Spleen (tissue), 11 donors: ENCODE measurements around the gene INHBE. TPM values are rescaled to one million over a fixed set of nuclear protein-coding genes. Genes with fewer than 3 reads are reported as not detected.

Experiments
- DNase-seq: peaks from one replicate; pipeline ENCODE4 v3.0.0-alpha.2; 2020
- H3K27ac ChIP-seq, 8 donors: fragments of 200-600 bp; sonication (generic) in 7 of 8; 1 replicate in 4 of 8; 2 replicates in 4 of 8; pipeline versions ENCODE4 v1.5.0 to v1.8.0; 2016 to 2021; ENCODE audit warnings: inconsistent platforms in 4 of 8, mild to moderate bottlenecking in 4 of 8, moderate library complexity in 1 of 8
- H3K27me3 ChIP-seq, 7 donors: fragments of 200-600 bp; sonication (generic) in 6 of 7; replicated peaks in 1 of 7; 1 replicate in 4 of 7; 2 replicates in 3 of 7; pipeline versions ENCODE4 v1.5.0 to v1.8.0; 2016 to 2021; ENCODE audit warnings: inconsistent platforms in 3 of 7, mild to moderate bottlenecking in 1 of 7
- H3K36me3 ChIP-seq, 6 donors: fragments of 200-600 bp; sonication (generic) in 5 of 6; 1 replicate in 4 of 6; 2 replicates in 2 of 6; pipeline versions ENCODE4 v1.5.0 to v1.8.0; 2016 to 2021; ENCODE audit warnings: inconsistent platforms in 2 of 6
- H3K4me1 ChIP-seq, 6 donors: fragments of 200-600 bp; sonication (generic) in 5 of 6; 1 replicate in 3 of 6; 2 replicates in 3 of 6; pipeline versions ENCODE4 v1.5.0 to v1.8.0; 2016 to 2021; ENCODE audit warnings: inconsistent platforms in 3 of 6
- H3K4me3 ChIP-seq, 8 donors: fragments of 200-600 bp; sonication (generic) in 7 of 8; 1 replicate in 4 of 8; 2 replicates in 4 of 8; pipeline versions ENCODE4 v1.5.0 to v1.8.0; 2016 to 2021; ENCODE audit warnings: inconsistent platforms in 4 of 8, mild to moderate bottlenecking in 4 of 8, moderate library complexity in 2 of 8
- H3K9me3 ChIP-seq, 8 donors: fragments of 200-600 bp; sonication (generic) in 7 of 8; 1 replicate in 4 of 8; 2 replicates in 4 of 8; pipeline versions ENCODE4 v1.5.0 to v1.8.0; 2016 to 2021; ENCODE audit warnings: inconsistent platforms in 4 of 8
- CTCF ChIP-seq, 11 experiments: fragments of 200-600 bp in 7 of 11; fragments of 450-650 bp in 4 of 11; sonication (generic) in 4 of 11; IDR thresholded peaks in 8 of 11; conservative IDR thresholded peaks in 3 of 11; 1 replicate in 7 of 11; 2 replicates in 4 of 11; pipeline versions ENCODE4 v1.4.0 to v1.8.0; 2016 to 2021; ENCODE audit warnings: antibody characterized with exemption in 11 of 11, inconsistent platforms in 4 of 11, mild to moderate bottlenecking in 1 of 11
- POLR2A ChIP-seq, 3 donors: fragments of 450-650 bp; IDR thresholded peaks; one replicate each; pipeline ENCODE4 v1.5.1; 2017; ENCODE audit warnings: antibody characterized with exemption in 3 of 3, mild to moderate bottlenecking in 1 of 3
- POLR2AphosphoS5 ChIP-seq, 3 donors: sonication (generic); formaldehyde crosslinking; IDR thresholded peaks; one replicate each; pipeline ENCODE4 v1.5.1; 2017; ENCODE audit warnings: antibody characterized with exemption in 3 of 3
- WGBS, 5 donors: extraction: QIAGEN DNeasy Blood & Tissue Kit in 3 of 5; methylation state at CpG; one replicate each; pipeline versions ENCODE4 v1.1.5 to v1.1.7; 2013 to 2018; 5-methylcytosine and 5-hydroxymethylcytosine counted together
- intact Hi-C: fragments of 100-400 bp; cut with DNase I; formaldehyde crosslinking; loops from one replicate; pipeline ENCODE4 v1.15.0; 2023; ENCODE audit warnings: low total_unique reads
- polyA plus RNA-seq, 3 donors: library from polyadenylated mRNA; stranded (reverse); fragments of 200-250 nt; gene quantifications; one replicate each; pipeline ENCODE4 v1.2.1, GENCODE V29; 2013
- total RNA-seq, 7 donors: library from RNA; depleted of rRNA in 3 of 7; stranded (reverse); fragments of >200 nt in 3 of 7; fragmentation: NEBNext Ultra II Directional in 4 of 7; extraction: Animal tissue kit (Norgen Biotek cat#: 25700) in 4 of 7; gene quantifications; one replicate each; pipeline versions ENCODE4 v1.1.0 to v1.2.1, GENCODE V29; 2016 to 2021
- donor health status: healthy with polysubstance abuse.
- donor health status: DM: no; HTN: no; CAD: no; lungs with moderate emphysema.
- donor health status: DM: no; HTN: no; CAD: no.
- donor health status: Bipolar disorder and iron deficiency.
- donor health status: healthy.
- donor health status: DM: no; HTN: no; CAD: no.
- donor health status: DM: yes; HTN: yes; CAD: no.

The INHBE gene
- total and polyA plus RNA-seq, 10 donors = 0.02 TPM; not detected in 9

GRCh38 chr12:57496822-57497221 lies 41.7 kb downstream of the INHBE start:
- intact Hi-C loops = no loop called here

GRCh38 chr12:57497223-57498131 lies 42.4 kb downstream of the INHBE start:
- H3K27ac ChIP-seq = no peak overlapping the region
- TF ChIP-seq CTCF (IDR thresholded peaks at IDR 0.05 in 8 of 11, conservative IDR thresholded peaks at IDR 0.05 in 3 of 11) = no peak
- no peak for TF ChIP-seq POLR2A (IDR thresholded peaks at IDR 0.05)
- TF ChIP-seq POLR2AphosphoS5 (IDR thresholded peaks at IDR 0.05) = no peak
- DNase-seq = peak; percentile 11
- intact Hi-C loops = no loop called here
- H3K27me3 ChIP-seq = no peaks in the 10 kb centered on the region
- H3K4me3 ChIP-seq = no peak overlapping the region
- no peaks in the 10 kb centered on the region for H3K9me3 ChIP-seq
- peaks cover 0 to 91% (median 67%) of the 10 kb centered on the region in 6 donors for H3K36me3 ChIP-seq
- H3K4me1 ChIP-seq = peaks cover 0 to 12% (median 0%) of the 10 kb centered on the region in 6 donors
- 86 to 94% (median 90%) methylated on average over 12 of the region's 12 CpGs for WGBS, 5 donors

More at GRCh38 chr12:57496822-57497221, 41.7 kb downstream of the INHBE start:
- Histone ChIP-seq H3K9me3 (no peaks in the 10 kb centered on the region), H3K27ac (no peak overlapping the region), H3K4me1 (peaks cover 0 to 12% (median 0%) of the 10 kb centered on the region in 6 donors), H3K4me3 (no peak overlapping the region), H3K36me3 (peaks cover 1 to 91% (median 65%) of the 10 kb centered on the region in 6 donors), H3K27me3 (no peaks in the 10 kb centered on the region)
- TF ChIP-seq POLR2A (IDR thresholded peaks at IDR 0.05) = no peak
- TF ChIP-seq POLR2AphosphoS5 (IDR thresholded peaks at IDR 0.05) = no peak
- TF ChIP-seq CTCF (IDR thresholded peaks at IDR 0.05 in 8 of 11, conservative IDR thresholded peaks at IDR 0.05 in 3 of 11) = no peak
- DNase-seq = no peak

GRCh38 chr12:57498132-57498502 lies 43.0 kb downstream of the INHBE start:
- 88 to 90% (median 89%) methylated on average over 9 of the region's 9 CpGs for WGBS, 5 donors
- peaks cover 0 to 12% (median 0%) of the 10 kb centered on the region in 6 donors for H3K4me1 ChIP-seq

GRCh38 chr12:57498571-57498970 lies 43.5 kb downstream of the INHBE start:
- Histone ChIP-seq H3K9me3 (no peaks in the 10 kb centered on the region), H3K4me3 (no peak overlapping the region), H3K4me1 (peaks cover 0 to 12% (median 0%) of the 10 kb centered on the region in 6 donors), H3K27ac (no peak overlapping the region), H3K36me3 (peaks cover 0 to 97% (median 76%) of the 10 kb centered on the region in 6 donors), H3K27me3 (no peaks in the 10 kb centered on the region)
- no peak for DNase-seq
- 95 to 99% (median 99%) methylated on average over 4 of the region's 4 CpGs for WGBS, 5 donors
- intact Hi-C loops = no loop called here
- TF ChIP-seq POLR2AphosphoS5 (IDR thresholded peaks at IDR 0.05) = no peak
- TF ChIP-seq POLR2A (IDR thresholded peaks at IDR 0.05) = no peak
- no peak for TF ChIP-seq CTCF (IDR thresholded peaks at IDR 0.05 in 8 of 11, conservative IDR thresholded peaks at IDR 0.05 in 3 of 11)

More at GRCh38 chr12:57498132-57498502, 43.0 kb downstream of the INHBE start:
- DNase-seq = peak; percentile 41
- Histone ChIP-seq H3K36me3 (peaks cover 0 to 92% (median 72%) of the 10 kb centered on the region in 6 donors), H3K27ac (no peak overlapping the region), H3K27me3 (no peaks in the 10 kb centered on the region), H3K4me3 (no peak overlapping the region), H3K9me3 (no peaks in the 10 kb centered on the region)
- TF ChIP-seq POLR2A (IDR thresholded peaks at IDR 0.05) (no peak), POLR2AphosphoS5 (IDR thresholded peaks at IDR 0.05) (peak in 1 of 3 donors; percentile 14)
- intact Hi-C loops = no loop called here
